MM.1S (cell line): Measurements from ENCODE around the gene CS.

Experiments
- CTCF ChIP-seq: fragments of 300-600 bp; sonication (generic); IDR thresholded peaks from 2 replicates; pipeline ENCODE4 v1.5.1; 2016; ENCODE audit warnings: antibody characterized with exemption, low read length, mixed read lengths
- EZH2 ChIP-seq: fragments of 300-600 bp; sonication (generic); optimal IDR thresholded peaks from 2 replicates; pipeline ENCODE3; 2017; ENCODE audit warnings: low read depth, mild to moderate bottlenecking, antibody characterized with exemption, low read length, mixed read lengths
- EZH2phosphoT487 ChIP-seq: fragments of 300-600 bp; sonication (generic); IDR thresholded peaks from 2 replicates; pipeline ENCODE4 v1.6.1; 2018; ENCODE audit warnings: antibody characterized with exemption, low read length

GRCh38 chr12:56252649-56253048 is 47.5 kb downstream of the CS start:
- TF ChIP-seq EZH2 (no peak), CTCF (no peak), EZH2phosphoT487 (no peak)
